ENCODE results near the gene ARNT2. TPM values are rescaled to one million over a fixed set of nuclear protein-coding genes. Genes with fewer than 3 reads are reported as not detected.
"Not testable (repeated sequence)": the region's sequence is repeated elsewhere in the genome, so short reads cannot be mapped to it uniquely, and the experiment has no call there.

ARNT2 gene
- total RNA-seq, result not detected

- no peaks in the 10 kb centered on the region for H3K9me3 Mint-ChIP-seq
- H3K36me3 Mint-ChIP-seq, result peaks cover 0 to 5% of the 10 kb centered on the region in 2 donors
- ATAC-seq, result peak in 1 of 2 donors; percentile 59
- peak in 1 of 2 donors; percentile 5 for DNase-seq (ENCODE audit: low spot score in 2 of 2)
- no peak within 1 kb of the TSS for H3K27ac Mint-ChIP-seq
These were observed at the start of gene ARNT2 for GRCh38 chr15:80404057-80404760. TSS of gene ARNT2 (plus strand) at chr15:80404382. CDS start at chr15:80404516, 134 bp downstream.

- Mint-ChIP-seq H3K27ac (no peak overlapping the region), H3K36me3 (peaks cover 29 to 30% of the 10 kb centered on the region in 2 donors), H3K9me3 (peaks cover 23% of the 10 kb centered on the region in 2 donors)
- DNase-seq (ENCODE audit: low spot score in 2 of 2) (peak in 1 of 2 donors; percentile 4), ATAC-seq (no peak)
These were observed 37.1 kb upstream of the ARNT2 start for GRCh38 chr15:80367094-80367493.

- ATAC-seq (no peak), DNase-seq (ENCODE audit: low spot score in 2 of 2) (no peak)
- peaks cover 29 to 30% of the 10 kb centered on the region in 2 donors for H3K36me3 Mint-ChIP-seq
- peaks cover 23% of the 10 kb centered on the region in 2 donors for H3K9me3 Mint-ChIP-seq
- H3K27ac Mint-ChIP-seq, result no peak overlapping the region
These were observed 36.5 kb upstream of the ARNT2 start for GRCh38 chr15:80367661-80368060.

- peaks cover 14 to 16% of the 10 kb centered on the region in 2 donors for H3K9me3 Mint-ChIP-seq
- no peak overlapping the region for H3K27ac Mint-ChIP-seq
- DNase-seq (ENCODE audit: low spot score in 2 of 2), result no peak
- no peak for ATAC-seq
- peaks cover 22 to 26% of the 10 kb centered on the region in 2 donors for H3K36me3 Mint-ChIP-seq
These were observed 32.3 kb upstream of the ARNT2 start for GRCh38 chr15:80371924-80372323.

GRCh38 chr15:80374441-80374840, 29.7 kb upstream of the ARNT2 start:
- H3K9me3 Mint-ChIP-seq, result peaks cover 0 to under 1% of the 10 kb centered on the region in 2 donors
- no peak overlapping the region for H3K27ac Mint-ChIP-seq
- DNase-seq (ENCODE audit: low spot score in 2 of 2) (no peak), ATAC-seq (no peak)
- peaks cover 0 to 1% of the 10 kb centered on the region in 2 donors for H3K36me3 Mint-ChIP-seq

GRCh38 chr15:80375968-80376891, 28.0 kb upstream of the ARNT2 start:
- no peaks in the 10 kb centered on the region for H3K9me3 Mint-ChIP-seq
- DNase-seq (ENCODE audit: low spot score in 2 of 2), result no peak
- no peak overlapping the region for H3K27ac Mint-ChIP-seq
- no peak for ATAC-seq
- no peaks in the 10 kb centered on the region for H3K36me3 Mint-ChIP-seq

GRCh38 chr15:80379693-80380092, 24.5 kb upstream of the ARNT2 start:
- no peak for ATAC-seq
- no peak overlapping the region for H3K27ac Mint-ChIP-seq
- no peaks in the 10 kb centered on the region for H3K9me3 Mint-ChIP-seq
- no peaks in the 10 kb centered on the region for H3K36me3 Mint-ChIP-seq
- DNase-seq (ENCODE audit: low spot score in 2 of 2), result no peak

- Mint-ChIP-seq H3K9me3 (no peaks in the 10 kb centered on the region), H3K27ac (no peak overlapping the region), H3K36me3 (no peaks in the 10 kb centered on the region)
- ATAC-seq (no peak), DNase-seq (ENCODE audit: low spot score in 2 of 2) (no peak)
These were observed 24.0 kb upstream of the ARNT2 start for GRCh38 chr15:80380154-80380553.

- Mint-ChIP-seq H3K9me3 (no peaks in the 10 kb centered on the region), H3K36me3 (no peaks in the 10 kb centered on the region), H3K27ac (no peak overlapping the region)
- ATAC-seq, result no peak
- no peak for DNase-seq (ENCODE audit: low spot score in 2 of 2)
These were observed 21.9 kb upstream of the ARNT2 start for GRCh38 chr15:80382285-80382684.

GRCh38 chr15:80384432-80384831, 19.8 kb upstream of the ARNT2 start:
- Mint-ChIP-seq H3K9me3 (no peaks in the 10 kb centered on the region), H3K36me3 (no peaks in the 10 kb centered on the region), H3K27ac (no peak overlapping the region)
- DNase-seq (ENCODE audit: low spot score in 2 of 2) (no peak), ATAC-seq (no peak)

- H3K36me3 Mint-ChIP-seq, result no peaks in the 10 kb centered on the region
- DNase-seq (ENCODE audit: low spot score in 2 of 2) (no peak), ATAC-seq (no peak)
- H3K27ac Mint-ChIP-seq, result no peak overlapping the region
- H3K9me3 Mint-ChIP-seq, result peaks cover 0 to 3% of the 10 kb centered on the region in 2 donors
These were observed 18.0 kb upstream of the ARNT2 start for GRCh38 chr15:80386151-80386550.

- Mint-ChIP-seq H3K36me3 (no peaks in the 10 kb centered on the region), H3K9me3 (peaks cover 0 to 3% of the 10 kb centered on the region in 2 donors)
These were observed 15.9 kb upstream of the ARNT2 start for GRCh38 chr15:80388326-80388725.

GRCh38 chr15:80389370-80389769, 14.8 kb upstream of the ARNT2 start:
- no peak for DNase-seq (ENCODE audit: low spot score in 2 of 2)
- Mint-ChIP-seq H3K36me3 (no peaks in the 10 kb centered on the region), H3K9me3 (peaks cover 0 to 3% of the 10 kb centered on the region in 2 donors), H3K27ac (no peak overlapping the region)
- ATAC-seq, result no peak

More at GRCh38 chr15:80388326-80388725, 15.9 kb upstream of the ARNT2 start:
- no peak overlapping the region for H3K27ac Mint-ChIP-seq
- DNase-seq (ENCODE audit: low spot score in 2 of 2) (no peak), ATAC-seq (no peak)

GRCh38 chr15:80390942-80391341, 13.2 kb upstream of the ARNT2 start:
- H3K36me3 Mint-ChIP-seq, H3K9me3 Mint-ChIP-seq, H3K27ac Mint-ChIP-seq: not testable (repeated sequence)

GRCh38 chr15:80395616-80396015, 8.6 kb upstream of the ARNT2 start:
- ATAC-seq, result no peak
- H3K36me3 Mint-ChIP-seq, result no peaks in the 10 kb centered on the region
- DNase-seq (ENCODE audit: low spot score in 2 of 2), result no peak
- no peak overlapping the region for H3K27ac Mint-ChIP-seq
- peaks cover 0 to 1% of the 10 kb centered on the region in 2 donors for H3K9me3 Mint-ChIP-seq

More at GRCh38 chr15:80390942-80391341, 13.2 kb upstream of the ARNT2 start:
- DNase-seq (ENCODE audit: low spot score in 2 of 2); ATAC-seq: not testable (repeated sequence)

GRCh38 chr15:80396096-80396495, 8.1 kb upstream of the ARNT2 start:
- Mint-ChIP-seq H3K27ac (no peak overlapping the region), H3K9me3 (no peaks in the 10 kb centered on the region)
- no peak for ATAC-seq

GRCh38 chr15:80399508-80399907, 4.7 kb upstream of the ARNT2 start:
- H3K36me3 Mint-ChIP-seq, result no peaks in the 10 kb centered on the region
- DNase-seq (ENCODE audit: low spot score in 2 of 2) (no peak), ATAC-seq (no peak)
- no peak overlapping the region for H3K27ac Mint-ChIP-seq
- H3K9me3 Mint-ChIP-seq, result no peaks in the 10 kb centered on the region

More at GRCh38 chr15:80396096-80396495, 8.1 kb upstream of the ARNT2 start:
- no peak for DNase-seq (ENCODE audit: low spot score in 2 of 2)
- no peaks in the 10 kb centered on the region for H3K36me3 Mint-ChIP-seq
